Bronchial epithelial cell (primary cell): ENCODE data around the gene NTPCR. TPM values are rescaled to one million over a fixed set of nuclear protein-coding genes. Genes with fewer than 3 reads are reported as not detected.

Source experiments
- DNase-seq: peaks from one replicate; pipeline ENCODE4 v3.0.0-alpha.2; 2010; ENCODE audit warnings: low read depth
- FAIRE-seq: peaks from 2 replicates; lab custom pipeline; 2011; peaks lifted over from hg19 to GRCh38; lab: Jason Lieb, UNC
- H3K27me3 ChIP-seq: 2 replicates; pipeline ENCODE4 v1.5.1; 2011; ENCODE audit warnings: low read length; ENCODE audit not compliant: control insufficient read depth, insufficient read depth
- H3K36me3 ChIP-seq: 2 replicates; pipeline ENCODE4 v1.5.1; 2011; ENCODE audit warnings: low read length; ENCODE audit not compliant: control insufficient read depth, insufficient read depth
- H3K4me3 ChIP-seq: 2 replicates; pipeline ENCODE4 v1.5.1; 2011; ENCODE audit warnings: mild to moderate bottlenecking, low read depth, low read length, control low read depth
- total RNA-seq: library from RNA; depleted of rRNA; stranded (reverse); fragments of >200 nt; gene quantifications from 2 replicates; pipeline ENCODE4 v1.2.1, GENCODE V29; 2014
- TF ChIP-seq, protein P1 (sequence below): IDR thresholded peaks from 2 replicates; pipeline ENCODE4 v1.5.1; 2011; ENCODE audit warnings: mild to moderate bottlenecking, moderate library complexity, low read length, control low read depth, inconsistent platforms; ENCODE audit not compliant: insufficient read depth, severe bottlenecking

NTPCR gene
- total RNA-seq, 1 donor from 2014 or later, result 13.4 TPM

DNA sequence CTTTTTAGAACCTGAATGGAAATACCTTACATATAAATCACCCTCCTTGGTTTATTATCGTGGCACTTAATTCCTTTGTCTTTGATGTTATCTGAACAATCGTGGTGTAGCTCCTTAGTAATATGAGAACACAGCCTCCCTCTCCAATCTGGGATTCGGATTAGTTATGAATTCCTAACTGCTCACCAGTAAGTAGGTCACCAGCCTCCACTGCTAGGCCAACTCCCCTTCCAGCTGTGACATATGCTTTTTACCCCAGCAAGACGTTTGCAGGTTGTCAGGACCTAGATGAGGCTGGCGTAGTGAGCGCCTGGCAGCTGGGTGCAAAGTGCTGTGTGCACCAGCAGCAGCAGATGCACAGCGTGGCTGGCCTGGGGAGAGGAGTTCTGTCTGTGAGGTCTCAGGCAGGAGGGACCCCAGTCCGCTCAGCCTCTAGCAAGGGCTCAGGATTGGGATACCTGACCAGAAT, 38.2 kb downstream of the NTPCR start:
- Histone ChIP-seq H3K4me3 (no peak overlapping the region), H3K27me3 (no peaks in the 10 kb centered on the region), H3K36me3 (peaks cover 10% of the 10 kb centered on the region)
- TF ChIP-seq, protein P1, sequence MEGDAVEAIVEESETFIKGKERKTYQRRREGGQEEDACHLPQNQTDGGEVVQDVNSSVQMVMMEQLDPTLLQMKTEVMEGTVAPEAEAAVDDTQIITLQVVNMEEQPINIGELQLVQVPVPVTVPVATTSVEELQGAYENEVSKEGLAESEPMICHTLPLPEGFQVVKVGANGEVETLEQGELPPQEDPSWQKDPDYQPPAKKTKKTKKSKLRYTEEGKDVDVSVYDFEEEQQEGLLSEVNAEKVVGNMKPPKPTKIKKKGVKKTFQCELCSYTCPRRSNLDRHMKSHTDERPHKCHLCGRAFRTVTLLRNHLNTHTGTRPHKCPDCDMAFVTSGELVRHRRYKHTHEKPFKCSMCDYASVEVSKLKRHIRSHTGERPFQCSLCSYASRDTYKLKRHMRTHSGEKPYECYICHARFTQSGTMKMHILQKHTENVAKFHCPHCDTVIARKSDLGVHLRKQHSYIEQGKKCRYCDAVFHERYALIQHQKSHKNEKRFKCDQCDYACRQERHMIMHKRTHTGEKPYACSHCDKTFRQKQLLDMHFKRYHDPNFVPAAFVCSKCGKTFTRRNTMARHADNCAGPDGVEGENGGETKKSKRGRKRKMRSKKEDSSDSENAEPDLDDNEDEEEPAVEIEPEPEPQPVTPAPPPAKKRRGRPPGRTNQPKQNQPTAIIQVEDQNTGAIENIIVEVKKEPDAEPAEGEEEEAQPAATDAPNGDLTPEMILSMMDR, result no peak
- DNase-seq (peak; percentile 3), FAIRE-seq (no peak)

DNA sequence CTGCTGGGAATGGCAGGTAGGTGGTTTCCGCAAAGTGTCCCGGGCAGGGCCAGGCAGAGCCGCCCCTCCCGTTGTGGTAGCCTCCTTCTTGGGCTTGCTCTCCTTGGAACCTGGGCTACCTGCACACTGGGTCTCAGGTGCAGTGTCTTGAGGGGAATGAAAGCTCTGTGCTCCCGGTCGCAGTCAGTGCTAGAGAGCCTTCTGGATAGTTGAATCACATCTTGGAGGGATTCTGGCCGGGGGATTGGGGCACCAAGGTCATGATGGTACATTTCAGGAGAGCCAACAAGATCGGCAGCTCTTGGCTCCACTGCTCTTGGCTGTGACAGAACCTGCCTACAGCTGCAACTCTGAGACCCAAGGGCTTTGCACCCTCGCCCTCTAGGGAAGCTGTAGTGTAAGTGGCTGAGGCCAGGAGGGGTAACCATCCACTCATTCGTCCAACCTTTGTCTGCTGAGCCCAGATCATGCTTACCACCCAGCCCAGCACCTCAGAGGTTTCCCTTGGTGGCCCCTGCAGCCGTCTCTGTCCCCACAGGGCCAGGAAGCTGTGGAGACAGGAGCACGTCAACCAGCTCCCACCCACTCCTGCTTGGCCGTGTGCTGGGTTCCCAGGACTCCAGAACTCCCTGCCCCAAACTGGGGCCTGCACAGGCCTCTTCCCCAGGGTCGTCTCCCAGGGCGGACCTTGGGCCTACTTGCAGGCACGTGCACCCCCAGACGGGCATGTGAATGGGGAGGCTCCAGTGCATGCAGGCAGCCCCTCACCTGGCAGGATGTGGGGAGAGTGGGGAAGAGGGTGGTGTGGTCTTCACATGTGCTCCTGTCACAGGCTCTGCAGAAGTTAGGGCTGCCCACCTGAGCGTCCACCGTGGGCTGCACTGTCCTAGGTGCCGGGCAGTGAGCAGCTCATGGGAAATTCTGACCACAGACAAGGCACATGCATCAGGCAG, 40.0 kb downstream of the NTPCR start:
- FAIRE-seq (no peak), DNase-seq (no peak)
- Histone ChIP-seq H3K27me3 (no peaks in the 10 kb centered on the region), H3K4me3 (no peak overlapping the region), H3K36me3 (peaks cover 6% of the 10 kb centered on the region)
- TF ChIP-seq, protein P1, result no peak

DNA sequence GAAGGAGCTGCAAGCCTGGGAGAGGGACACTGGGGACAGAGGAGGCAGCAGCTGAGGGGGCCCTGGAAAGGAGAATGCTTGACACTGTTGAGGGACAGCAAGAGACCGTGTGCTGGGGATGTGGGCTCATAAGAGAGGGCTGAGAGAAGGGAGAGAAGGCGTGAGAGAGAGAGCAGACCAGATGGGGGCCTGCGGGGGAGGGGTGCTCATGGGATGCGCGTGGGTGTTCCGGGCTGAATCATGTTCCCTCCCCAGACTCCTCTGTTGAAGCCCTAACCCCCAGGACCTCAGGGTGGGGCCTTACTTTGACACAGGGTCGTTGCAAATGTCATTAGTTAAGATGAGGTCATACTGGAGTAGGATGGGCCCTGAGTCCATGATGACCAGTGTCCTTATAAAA, 40.8 kb downstream of the NTPCR start:
- no peaks in the 10 kb centered on the region for H3K27me3 ChIP-seq
- H3K36me3 ChIP-seq, result peaks cover 1% of the 10 kb centered on the region
- DNase-seq (no peak), FAIRE-seq (no peak)
- TF ChIP-seq, protein P1, result no peak
- no peak overlapping the region for H3K4me3 ChIP-seq

DNA sequence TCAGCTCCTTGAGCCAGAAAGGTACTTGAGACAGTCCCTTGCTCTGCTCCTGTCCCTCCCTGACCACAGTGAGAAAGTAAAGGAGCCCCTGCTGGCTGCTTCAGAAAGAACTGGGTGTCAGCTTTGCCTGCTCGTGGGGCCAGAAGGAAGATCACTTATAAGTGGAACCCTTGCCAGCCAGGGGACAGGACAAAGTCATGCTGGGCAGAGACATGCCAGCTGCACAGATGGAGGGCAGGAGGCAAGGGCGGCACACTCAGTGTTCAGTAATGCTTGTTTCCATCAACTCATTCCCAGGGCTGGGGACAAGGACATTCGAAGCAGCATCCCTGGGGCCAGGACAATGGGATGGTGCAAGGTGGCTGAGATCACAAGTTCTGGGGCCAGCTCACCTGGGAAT, 41.8 kb downstream of the NTPCR start:
- Histone ChIP-seq H3K36me3 (peaks cover 1% of the 10 kb centered on the region), H3K4me3 (no peak overlapping the region), H3K27me3 (no peaks in the 10 kb centered on the region)
- no peak for DNase-seq
- TF ChIP-seq, protein P1, result no peak
- FAIRE-seq, result peak; percentile 86

DNA sequence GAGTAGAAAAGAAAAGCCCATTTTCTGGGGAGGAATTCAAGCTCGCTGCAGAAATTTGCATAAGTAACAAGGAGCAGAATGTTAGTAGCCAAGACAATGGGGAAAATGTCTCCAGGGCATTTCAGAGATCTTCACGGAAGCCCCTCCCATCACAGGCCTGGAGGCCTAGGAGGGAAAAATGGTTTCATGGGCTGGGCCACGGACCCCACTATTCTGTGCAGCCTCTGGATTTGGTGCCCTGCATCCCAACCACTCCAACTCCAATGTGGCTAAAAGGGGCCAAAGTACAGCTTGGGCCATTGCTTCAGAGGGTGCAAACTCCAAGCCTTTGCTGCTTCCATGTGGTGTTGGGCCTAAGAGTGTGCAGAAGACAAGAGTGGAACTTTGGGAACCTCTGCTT, 43.1 kb downstream of the NTPCR start:
- no peaks in the 10 kb centered on the region for H3K27me3 ChIP-seq
- H3K4me3 ChIP-seq, result no peak overlapping the region
- DNase-seq (no peak), FAIRE-seq (no peak)
- TF ChIP-seq, protein P1, result no peak
- H3K36me3 ChIP-seq, result peaks cover 4% of the 10 kb centered on the region
